ENCODE results near the gene DHX16. TPM values are rescaled to one million over a fixed set of nuclear protein-coding genes. Genes with fewer than 3 reads are reported as not detected.

The DHX16 gene
- total and polyA plus RNA-seq, 12 donors: 15.9 to 28.6 (median 21.6) TPM

GRCh38 chr6:30690403-30691207, 17.8 kb upstream of the DHX16 start, which contains the start of gene NRM:
Gene NRM (minus strand): TSS chr6:30690984. CDS start chr6:30690974, 10 bp downstream.
- no peaks in the 10 kb centered on the region for H3K36me3 ChIP-seq
- DNase-seq (peak; percentile 92), ATAC-seq (peak; percentile 64 to 75 (median 71))
- intact Hi-C loops (cut with DNase I): loop anchor here in 4 of 10 donors (1.0 to 2.0 kb wide), 3 partner anchors 24 to 27 kb away; partner anchors contain the start of gene MDC1 (in 3 of the 4)
- peak within 1 kb of the TSS in 9 of 10 donors; percentile 72 to 100 (median 98) for H3K27ac ChIP-seq
- peaks cover 10 to 44% (median 38%) of the 10 kb centered on the region in 9 donors for H3K4me1 ChIP-seq
- peak within 1 kb of the TSS; percentile 20 to 68 (median 62) for H3K4me3 ChIP-seq
- H3K9me3 ChIP-seq: no peaks in the 10 kb centered on the region
- peak in 2 of 9 donors; percentile 3 to 21 for TF ChIP-seq CTCF (IDR thresholded peaks at IDR 0.05)
- 0% methylated on average over 40 of the region's 40 CpGs for WGBS, 2 donors
- H3K27me3 ChIP-seq: no peaks in the 10 kb centered on the region

- peaks cover 14 to 51% (median 39%) of the 10 kb centered on the region in 9 donors for H3K4me1 ChIP-seq
- peak overlapping the region in 9 of 10 donors; percentile 72 to 100 (median 98) for H3K27ac ChIP-seq
- no peaks in the 10 kb centered on the region for H3K9me3 ChIP-seq
- DNase-seq: no peak
- H3K4me3 ChIP-seq: peak overlapping the region in 9 of 10 donors; percentile 53 to 68 (median 62)
- H3K36me3 ChIP-seq: no peaks in the 10 kb centered on the region
- WGBS, 2 donors: 22 to 25% methylated on average over 4 of the region's 4 CpGs
- ATAC-seq: no peak
- intact Hi-C loops (cut with DNase I): loop anchor here in 5 of 10 donors (1.0 to 10.0 kb wide), 5 partner anchors 25 to 195 kb away; partner anchors contain the start of genes MDC1 (in 2 of the 5), DDR1 (in 1 of the 5), MRPS18B (in 1 of the 5) and PPP1R10 (in 1 of the 5)
- no peaks in the 10 kb centered on the region for H3K27me3 ChIP-seq
- TF ChIP-seq CTCF (IDR thresholded peaks at IDR 0.05): no peak
Measured at GRCh38 chr6:30689985-30690384, 17.2 kb upstream of the DHX16 start.

- Histone ChIP-seq H3K36me3 (no peaks in the 10 kb centered on the region), H3K4me1 (peaks cover 17 to 58% (median 41%) of the 10 kb centered on the region in 9 donors), H3K4me3 (peak overlapping the region in 6 of 10 donors; percentile 70 to 87 (median 78)), H3K27me3 (no peaks in the 10 kb centered on the region), H3K27ac (peak overlapping the region in 9 of 10 donors; percentile 94 to 100 (median 98)), H3K9me3 (no peaks in the 10 kb centered on the region)
- no peak for TF ChIP-seq CTCF (IDR thresholded peaks at IDR 0.05)
- ATAC-seq: no peak
- 84% methylated on average over 11 of the region's 11 CpGs for WGBS, 2 donors
- intact Hi-C loops (cut with DNase I): loop anchor here in 2 of 10 donors (5.0 to 10.0 kb wide), 2 partner anchors 72 to 196 kb away; partner anchors contain the start of genes DDR1 (in 1 of the 2), MRPS18B (in 1 of the 2) and PPP1R10 (in 1 of the 2)
- no peak for DNase-seq
Measured at GRCh38 chr6:30689022-30689865, 16.4 kb upstream of the DHX16 start.
